ENCODE results near the gene MLEC. TPM values are rescaled to one million over a fixed set of nuclear protein-coding genes. Genes with fewer than 3 reads are reported as not detected.

MLEC gene
- total RNA-seq, 1 experiment from 2014 or later = 88.3 TPM

DNA sequence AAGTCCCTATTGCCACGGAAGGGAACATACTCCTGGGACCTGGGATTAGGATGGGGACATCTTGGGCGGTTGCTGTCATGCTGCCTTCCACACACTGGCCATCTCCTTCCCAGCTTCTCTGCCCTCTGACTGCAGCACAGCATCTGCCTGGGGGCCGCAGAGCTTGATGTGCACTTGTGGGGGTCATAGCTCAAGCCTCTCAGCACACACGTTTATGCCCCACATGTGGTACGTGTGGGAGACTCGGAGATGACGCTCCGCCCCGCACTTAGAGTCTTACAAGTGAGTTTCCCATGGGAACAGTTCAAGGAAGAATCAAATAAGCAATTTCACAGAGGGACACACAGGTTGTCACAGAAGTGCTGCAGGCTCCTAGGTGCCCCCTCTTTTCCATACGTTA is 47.3 kb downstream of the MLEC start:
- no peak overlapping the region for H3K4me2 ChIP-seq (ENCODE audit: low read depth, low read length, poor library complexity, severe bottlenecking)
- H4K20me1 ChIP-seq (ENCODE audit: insufficient read depth, low read depth, low read length) = 0 out of 2 replicates have a peak, but pooled peaks cover 4% of the 10 kb centered on the region
- H2AFZ ChIP-seq (ENCODE audit: low read length) = no peak overlapping the region
- no peaks in the 10 kb centered on the region for H3K79me2 ChIP-seq (ENCODE audit: low read length)
- no peak overlapping the region for H3K4me3 ChIP-seq (ENCODE audit: low read length)
- no peak overlapping the region for H3K9ac ChIP-seq (ENCODE audit: low read length)
- H3K27ac ChIP-seq (ENCODE audit: low read length) = no peak overlapping the region
- H3K36me3 ChIP-seq (ENCODE audit: insufficient read depth, low read length) = no peaks in the 10 kb centered on the region
- DNase-seq = no peak
- no peaks in the 10 kb centered on the region for H3K27me3 ChIP-seq (ENCODE audit: low read length)
- no peaks in the 10 kb centered on the region for H3K9me2 ChIP-seq (replicated peaks; ENCODE audit: insufficient read depth, low read length)
- peaks cover 2% of the 10 kb centered on the region for H3K4me1 ChIP-seq (ENCODE audit: low read length)
- no peaks in the 10 kb centered on the region for H3K9me3 ChIP-seq (ENCODE audit: low read length)

DNA sequence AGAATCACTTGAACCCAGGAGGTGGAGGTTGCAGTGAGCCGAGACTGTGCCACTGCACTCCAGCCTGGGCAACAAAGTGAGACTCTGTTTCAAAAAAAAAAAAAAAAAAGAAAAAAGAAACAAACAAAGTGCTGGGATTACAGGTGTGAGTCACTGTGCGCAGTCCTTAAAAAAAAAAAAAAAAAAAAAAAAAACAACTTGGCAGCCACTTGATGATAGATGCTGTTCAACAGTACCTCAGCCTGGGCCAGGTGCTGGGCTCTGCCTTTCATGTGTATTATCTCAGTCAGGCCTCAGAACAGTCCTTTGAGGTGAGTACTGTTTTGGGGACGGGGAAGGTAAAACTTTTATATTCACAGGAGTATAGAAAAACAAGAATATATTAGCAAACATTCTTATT is 48.2 kb downstream of the MLEC start:
- H2AFZ ChIP-seq (ENCODE audit: low read length) = no peak overlapping the region
- no peaks in the 10 kb centered on the region for H3K9me3 ChIP-seq (ENCODE audit: low read length)
- H3K36me3 ChIP-seq (ENCODE audit: insufficient read depth, low read length) = no peaks in the 10 kb centered on the region
- no peak overlapping the region for H3K4me2 ChIP-seq (ENCODE audit: low read depth, low read length, poor library complexity, severe bottlenecking)
- H3K9me2 ChIP-seq (replicated peaks; ENCODE audit: insufficient read depth, low read length) = no peaks in the 10 kb centered on the region
- peaks cover 7% of the 10 kb centered on the region for H3K4me1 ChIP-seq (ENCODE audit: low read length)
- H3K27me3 ChIP-seq (ENCODE audit: low read length) = no peaks in the 10 kb centered on the region
- H3K4me3 ChIP-seq (ENCODE audit: low read length) = no peak overlapping the region
- H4K20me1 ChIP-seq (ENCODE audit: insufficient read depth, low read depth, low read length) = 0 out of 2 replicates have a peak, but pooled peaks cover 4% of the 10 kb centered on the region
- H3K79me2 ChIP-seq (ENCODE audit: low read length) = no peaks in the 10 kb centered on the region
- DNase-seq = no peak
- no peak overlapping the region for H3K9ac ChIP-seq (ENCODE audit: low read length)
- H3K27ac ChIP-seq (ENCODE audit: low read length) = no peak overlapping the region

DNA sequence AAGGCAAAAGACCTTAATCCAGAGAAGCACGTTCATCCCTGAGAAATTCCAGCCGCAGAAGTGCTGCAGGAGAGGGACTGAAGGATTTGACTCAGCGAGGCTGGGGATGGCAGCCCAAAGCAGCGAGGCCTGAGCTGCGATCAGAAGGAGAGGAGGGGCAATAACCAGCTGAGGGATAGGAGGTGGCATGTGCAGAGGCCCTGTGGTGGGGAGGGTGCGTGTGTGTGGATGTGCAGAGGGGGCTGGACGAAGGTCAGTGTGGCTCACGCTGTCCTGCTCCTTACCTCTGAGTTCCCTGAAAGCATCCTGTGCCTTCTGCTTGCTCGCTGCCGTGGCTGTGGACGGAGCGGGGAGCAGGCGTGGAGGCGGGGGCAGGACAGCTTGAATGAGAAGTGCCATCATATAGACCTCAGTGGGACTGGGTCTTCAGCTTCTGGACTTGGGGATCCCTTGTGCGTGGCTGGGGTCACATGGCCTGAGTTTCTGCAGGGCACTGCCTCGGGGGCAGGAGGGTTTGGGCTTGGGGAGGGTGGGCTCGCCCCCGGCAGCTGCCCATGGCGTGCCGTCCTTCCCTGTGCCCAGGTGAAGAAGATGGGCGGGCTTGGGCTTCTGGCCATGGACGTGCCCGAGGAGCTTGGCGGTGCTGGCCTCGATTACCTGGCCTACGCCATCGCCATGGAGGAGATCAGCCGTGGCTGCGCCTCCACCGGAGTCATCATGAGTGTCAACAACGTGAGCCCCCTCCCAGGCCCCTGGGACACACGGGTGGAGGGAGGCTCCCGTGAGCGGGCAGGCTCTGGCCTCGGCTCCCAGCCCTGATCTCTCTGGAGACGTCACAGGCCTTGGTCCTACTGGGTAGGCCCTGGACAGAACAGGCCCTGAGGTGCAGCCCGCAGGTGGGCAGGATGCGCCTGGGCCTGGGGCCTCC is 49.7 kb downstream of the MLEC start:
- no peaks in the 10 kb centered on the region for H3K36me3 ChIP-seq (ENCODE audit: insufficient read depth, low read length)
- H3K9me3 ChIP-seq (ENCODE audit: low read length) = no peaks in the 10 kb centered on the region
- peaks cover 7% of the 10 kb centered on the region for H3K4me1 ChIP-seq (ENCODE audit: low read length)
- no peak overlapping the region for H2AFZ ChIP-seq (ENCODE audit: low read length)
- no peaks in the 10 kb centered on the region for H3K9me2 ChIP-seq (replicated peaks; ENCODE audit: insufficient read depth, low read length)
- no peak overlapping the region for H3K4me2 ChIP-seq (ENCODE audit: low read depth, low read length, poor library complexity, severe bottlenecking)
- H3K27me3 ChIP-seq (ENCODE audit: low read length) = no peaks in the 10 kb centered on the region
- H3K79me2 ChIP-seq (ENCODE audit: low read length) = no peaks in the 10 kb centered on the region
- 0 out of 2 replicates have a peak, but pooled peaks cover 4% of the 10 kb centered on the region for H4K20me1 ChIP-seq (ENCODE audit: insufficient read depth, low read depth, low read length)
- H3K9ac ChIP-seq (ENCODE audit: low read length) = no peak overlapping the region
- DNase-seq = no peak
- no peak overlapping the region for H3K4me3 ChIP-seq (ENCODE audit: low read length)
- H3K27ac ChIP-seq (ENCODE audit: low read length) = no peak overlapping the region

DNA sequence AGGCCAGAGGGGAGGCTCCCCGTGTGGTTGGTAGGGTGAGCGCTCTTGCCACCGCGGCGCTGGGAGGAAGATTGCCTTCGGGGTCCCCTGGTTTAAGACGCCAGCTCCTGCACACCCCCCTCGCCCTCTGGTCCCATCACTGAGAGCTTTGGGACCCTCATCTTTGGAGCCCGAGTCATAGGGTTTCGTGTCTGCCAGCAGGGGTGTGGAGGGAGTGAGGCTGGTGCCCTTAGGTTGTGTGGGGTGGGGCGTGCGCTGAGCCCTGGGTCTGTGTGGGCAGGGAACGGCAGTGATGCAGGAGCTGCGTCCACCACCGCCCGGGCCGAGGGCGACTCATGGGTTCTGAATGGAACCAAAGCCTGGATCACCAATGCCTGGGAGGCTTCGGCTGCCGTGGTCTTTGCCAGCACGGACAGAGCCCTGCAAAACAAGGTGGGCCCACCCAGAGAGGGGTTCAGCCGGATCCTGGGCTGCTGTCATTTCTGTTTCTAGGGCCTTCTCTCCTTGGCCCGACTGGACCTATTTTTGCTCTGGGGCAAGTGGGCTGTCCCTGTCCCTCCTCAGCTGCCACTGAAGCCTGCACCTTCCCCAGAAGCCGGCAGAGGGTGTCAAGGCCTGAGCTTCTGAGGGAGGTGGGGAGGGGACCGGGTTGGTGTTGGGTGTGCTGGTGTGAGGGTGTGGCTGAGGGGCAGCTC is 50.8 kb downstream of the MLEC start:
- no peak overlapping the region for H2AFZ ChIP-seq (ENCODE audit: low read length)
- no peaks in the 10 kb centered on the region for H3K79me2 ChIP-seq (ENCODE audit: low read length)
- 0 out of 2 replicates have a peak, but pooled peaks cover 4% of the 10 kb centered on the region for H4K20me1 ChIP-seq (ENCODE audit: insufficient read depth, low read depth, low read length)
- no peaks in the 10 kb centered on the region for H3K36me3 ChIP-seq (ENCODE audit: insufficient read depth, low read length)
- H3K4me3 ChIP-seq (ENCODE audit: low read length) = no peak overlapping the region
- no peak overlapping the region for H3K27ac ChIP-seq (ENCODE audit: low read length)
- H3K27me3 ChIP-seq (ENCODE audit: low read length) = no peaks in the 10 kb centered on the region
- no peak overlapping the region for H3K4me2 ChIP-seq (ENCODE audit: low read depth, low read length, poor library complexity, severe bottlenecking)
- no peak overlapping the region for H3K9ac ChIP-seq (ENCODE audit: low read length)
- no peaks in the 10 kb centered on the region for H3K9me3 ChIP-seq (ENCODE audit: low read length)
- H3K4me1 ChIP-seq (ENCODE audit: low read length) = peaks cover 7% of the 10 kb centered on the region
- H3K9me2 ChIP-seq (replicated peaks; ENCODE audit: insufficient read depth, low read length) = no peaks in the 10 kb centered on the region
- DNase-seq = peak; percentile 84

DNA sequence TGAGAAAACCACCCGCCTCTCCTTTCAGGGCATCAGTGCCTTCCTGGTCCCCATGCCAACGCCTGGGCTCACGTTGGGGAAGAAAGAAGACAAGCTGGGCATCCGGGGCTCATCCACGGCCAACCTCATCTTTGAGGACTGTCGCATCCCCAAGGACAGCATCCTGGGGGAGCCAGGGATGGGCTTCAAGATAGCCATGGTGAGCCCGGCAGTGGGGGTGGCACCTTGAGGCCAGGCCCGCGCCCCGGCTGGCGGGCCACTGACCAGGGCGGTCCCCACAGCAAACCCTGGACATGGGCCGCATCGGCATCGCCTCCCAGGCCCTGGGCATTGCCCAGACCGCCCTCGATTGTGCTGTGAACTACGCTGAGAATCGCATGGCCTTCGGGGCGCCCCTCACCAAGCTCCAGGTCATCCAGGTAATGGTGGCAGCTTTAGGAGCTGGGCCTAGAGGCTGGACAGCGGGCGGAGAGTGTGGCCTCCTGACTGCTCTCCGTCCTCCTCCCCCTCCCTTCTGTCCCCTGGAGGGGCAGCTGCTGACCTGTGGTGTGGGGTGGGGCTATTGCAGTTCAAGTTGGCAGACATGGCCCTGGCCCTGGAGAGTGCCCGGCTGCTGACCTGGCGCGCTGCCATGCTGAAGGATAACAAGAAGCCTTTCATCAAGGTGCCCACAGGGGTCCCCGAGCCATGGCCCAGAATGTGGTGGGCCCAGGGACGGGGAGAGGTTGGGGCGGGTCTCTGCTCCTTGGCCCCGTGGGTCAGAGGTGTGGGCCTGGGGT is 51.5 kb downstream of the MLEC start:
- no peaks in the 10 kb centered on the region for H3K27me3 ChIP-seq (ENCODE audit: low read length)
- H3K9ac ChIP-seq (ENCODE audit: low read length) = no peak overlapping the region
- no peaks in the 10 kb centered on the region for H3K9me2 ChIP-seq (replicated peaks; ENCODE audit: insufficient read depth, low read length)
- H2AFZ ChIP-seq (ENCODE audit: low read length) = no peak overlapping the region
- no peak overlapping the region for H3K4me2 ChIP-seq (ENCODE audit: low read depth, low read length, poor library complexity, severe bottlenecking)
- no peaks in the 10 kb centered on the region for H3K79me2 ChIP-seq (ENCODE audit: low read length)
- H3K27ac ChIP-seq (ENCODE audit: low read length) = no peak overlapping the region
- H3K4me1 ChIP-seq (ENCODE audit: low read length) = peaks cover 7% of the 10 kb centered on the region
- H3K9me3 ChIP-seq (ENCODE audit: low read length) = no peaks in the 10 kb centered on the region
- 0 out of 2 replicates have a peak, but pooled peaks cover 4% of the 10 kb centered on the region for H4K20me1 ChIP-seq (ENCODE audit: insufficient read depth, low read depth, low read length)
- no peak for DNase-seq
- H3K36me3 ChIP-seq (ENCODE audit: insufficient read depth, low read length) = no peaks in the 10 kb centered on the region
- H3K4me3 ChIP-seq (ENCODE audit: low read length) = no peak overlapping the region

DNA sequence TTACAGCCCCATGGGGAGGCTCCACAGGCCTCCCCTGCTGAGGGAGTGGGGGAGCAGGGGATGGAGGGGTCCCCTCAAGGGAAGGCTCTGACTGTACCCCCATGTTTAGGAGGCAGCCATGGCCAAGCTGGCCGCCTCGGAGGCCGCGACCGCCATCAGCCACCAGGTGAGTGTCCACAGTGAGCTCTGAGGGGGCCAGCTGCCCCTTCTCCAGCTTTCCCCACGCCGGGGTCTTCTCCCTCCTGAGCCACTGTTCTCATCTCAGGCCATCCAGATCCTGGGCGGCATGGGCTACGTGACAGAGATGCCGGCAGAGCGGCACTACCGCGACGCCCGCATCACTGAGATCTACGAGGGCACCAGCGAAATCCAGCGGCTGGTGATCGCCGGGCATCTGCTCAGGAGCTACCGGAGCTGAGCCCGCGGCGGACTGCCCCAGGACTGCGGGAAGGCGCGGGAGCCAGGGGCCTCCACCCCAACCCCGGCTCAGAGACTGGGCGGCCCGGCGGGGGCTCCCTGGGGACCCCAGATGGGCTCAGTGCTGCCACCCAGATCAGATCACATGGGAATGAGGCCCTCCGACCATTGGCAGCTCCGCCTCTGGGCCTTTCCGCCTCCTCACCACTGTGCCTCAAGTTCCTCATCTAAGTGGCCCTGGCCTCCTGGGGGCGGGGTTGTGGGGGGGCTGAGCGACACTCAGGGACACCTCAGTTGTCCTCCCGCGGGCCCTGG is 52.2 kb downstream of the MLEC start:
- 0 out of 2 replicates have a peak, but pooled peaks cover 4% of the 10 kb centered on the region for H4K20me1 ChIP-seq (ENCODE audit: insufficient read depth, low read depth, low read length)
- H3K79me2 ChIP-seq (ENCODE audit: low read length) = no peaks in the 10 kb centered on the region
- no peak overlapping the region for H3K9ac ChIP-seq (ENCODE audit: low read length)
- H3K9me2 ChIP-seq (replicated peaks; ENCODE audit: insufficient read depth, low read length) = no peaks in the 10 kb centered on the region
- peak; percentile 67 for DNase-seq
- H3K4me1 ChIP-seq (ENCODE audit: low read length) = peaks cover 7% of the 10 kb centered on the region
- H2AFZ ChIP-seq (ENCODE audit: low read length) = no peak overlapping the region
- H3K4me2 ChIP-seq (ENCODE audit: low read depth, low read length, poor library complexity, severe bottlenecking) = no peak overlapping the region
- no peaks in the 10 kb centered on the region for H3K36me3 ChIP-seq (ENCODE audit: insufficient read depth, low read length)
- H3K27ac ChIP-seq (ENCODE audit: low read length) = no peak overlapping the region
- no peaks in the 10 kb centered on the region for H3K27me3 ChIP-seq (ENCODE audit: low read length)
- no peak overlapping the region for H3K4me3 ChIP-seq (ENCODE audit: low read length)
- no peaks in the 10 kb centered on the region for H3K9me3 ChIP-seq (ENCODE audit: low read length)

DNA sequence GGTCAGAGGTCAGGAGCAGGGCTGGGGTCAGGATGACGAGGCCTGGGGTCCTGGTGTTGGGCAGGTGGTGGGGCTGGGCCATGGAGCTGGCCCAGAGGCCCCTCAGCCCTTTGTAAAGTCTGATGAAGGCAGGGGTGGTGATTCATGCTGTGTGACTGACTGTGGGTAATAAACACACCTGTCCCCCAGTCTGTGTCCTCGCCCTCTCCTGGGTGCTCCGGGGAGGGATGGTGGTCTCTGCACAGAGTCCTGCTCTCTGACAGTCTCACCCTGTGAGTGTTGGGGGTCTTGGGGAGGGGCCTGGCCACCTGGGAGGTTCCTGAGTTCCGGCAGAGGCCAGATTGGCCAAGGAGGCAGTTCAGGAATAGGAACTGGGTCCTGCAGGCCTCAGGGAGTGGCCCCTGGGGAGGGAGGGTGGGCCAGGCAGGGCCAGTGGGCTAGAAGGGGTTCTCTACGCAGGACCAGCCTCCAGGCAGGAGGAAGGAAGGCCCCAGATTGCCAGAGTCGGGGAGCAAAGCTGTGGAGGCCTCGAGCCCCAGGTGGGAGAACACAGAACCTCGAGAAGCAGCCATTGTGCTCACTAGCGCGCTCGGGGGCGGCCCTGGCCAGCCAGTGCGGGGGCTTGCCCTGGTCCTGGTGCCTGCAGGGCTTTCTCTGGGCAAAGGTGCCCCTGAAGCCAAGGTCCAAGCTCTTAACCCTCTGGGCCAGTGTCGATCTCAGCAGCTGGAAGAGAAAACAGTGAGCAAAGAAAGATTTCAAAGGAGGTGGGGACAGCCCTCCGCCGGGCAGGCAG is 53.1 kb downstream of the MLEC start:
- Histone ChIP-seq H3K9me3 (ENCODE audit: low read length) (no peaks in the 10 kb centered on the region), H3K27ac (ENCODE audit: low read length) (no peak overlapping the region), H3K9me2 (replicated peaks; ENCODE audit: insufficient read depth, low read length) (no peaks in the 10 kb centered on the region), H2AFZ (ENCODE audit: low read length) (no peak overlapping the region), H3K4me3 (ENCODE audit: low read length) (no peak overlapping the region), H3K27me3 (ENCODE audit: low read length) (no peaks in the 10 kb centered on the region), H4K20me1 (ENCODE audit: insufficient read depth, low read depth, low read length) (0 out of 2 replicates have a peak, but pooled peaks cover 4% of the 10 kb centered on the region), H3K4me1 (ENCODE audit: low read length) (peaks cover 7% of the 10 kb centered on the region), H3K36me3 (ENCODE audit: insufficient read depth, low read length) (no peaks in the 10 kb centered on the region), H3K4me2 (ENCODE audit: low read depth, low read length, poor library complexity, severe bottlenecking) (no peak overlapping the region), H3K79me2 (ENCODE audit: low read length) (no peaks in the 10 kb centered on the region), H3K9ac (ENCODE audit: low read length) (no peak overlapping the region)
- DNase-seq = no peak

All from Karpas-422 (cell line).